ENCODE data around the gene CASZ1.

DNA sequence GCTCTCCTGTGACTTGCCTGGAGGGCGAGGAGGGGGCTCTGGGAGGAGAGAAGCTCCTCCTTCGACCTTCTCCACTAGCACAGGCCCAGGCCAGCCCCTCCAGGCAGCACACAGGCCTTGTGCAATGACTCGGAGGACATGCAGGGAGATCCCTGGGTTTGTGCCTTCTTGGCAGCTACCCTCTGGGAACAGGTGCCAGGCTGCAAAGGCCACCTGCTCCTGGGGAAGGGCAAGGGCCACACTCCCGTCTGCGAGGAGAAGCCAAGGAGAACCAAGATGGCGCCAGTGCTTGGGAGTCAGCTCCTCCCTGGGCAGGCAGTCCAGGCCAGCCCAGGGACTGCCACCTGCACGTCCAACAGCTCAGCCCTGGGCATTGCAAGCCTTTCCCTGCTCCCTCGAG, 15.3 kb downstream of the CASZ1 start:
- TF ChIP-seq POLR2A (IDR thresholded peaks at IDR 0.05) (no peak), EP300 (IDR thresholded peaks at IDR 0.05) (no peak)
- TF ChIP-seq, protein P1, sequence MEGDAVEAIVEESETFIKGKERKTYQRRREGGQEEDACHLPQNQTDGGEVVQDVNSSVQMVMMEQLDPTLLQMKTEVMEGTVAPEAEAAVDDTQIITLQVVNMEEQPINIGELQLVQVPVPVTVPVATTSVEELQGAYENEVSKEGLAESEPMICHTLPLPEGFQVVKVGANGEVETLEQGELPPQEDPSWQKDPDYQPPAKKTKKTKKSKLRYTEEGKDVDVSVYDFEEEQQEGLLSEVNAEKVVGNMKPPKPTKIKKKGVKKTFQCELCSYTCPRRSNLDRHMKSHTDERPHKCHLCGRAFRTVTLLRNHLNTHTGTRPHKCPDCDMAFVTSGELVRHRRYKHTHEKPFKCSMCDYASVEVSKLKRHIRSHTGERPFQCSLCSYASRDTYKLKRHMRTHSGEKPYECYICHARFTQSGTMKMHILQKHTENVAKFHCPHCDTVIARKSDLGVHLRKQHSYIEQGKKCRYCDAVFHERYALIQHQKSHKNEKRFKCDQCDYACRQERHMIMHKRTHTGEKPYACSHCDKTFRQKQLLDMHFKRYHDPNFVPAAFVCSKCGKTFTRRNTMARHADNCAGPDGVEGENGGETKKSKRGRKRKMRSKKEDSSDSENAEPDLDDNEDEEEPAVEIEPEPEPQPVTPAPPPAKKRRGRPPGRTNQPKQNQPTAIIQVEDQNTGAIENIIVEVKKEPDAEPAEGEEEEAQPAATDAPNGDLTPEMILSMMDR (IDR thresholded peaks at IDR 0.05) = no peak
